Mucosa of stomach (tissue), 1 donor: Measurements from ENCODE around the gene OSTN.
"Not testable (repeated sequence)": the region's sequence is repeated elsewhere in the genome, so short reads cannot be mapped to it uniquely, and the experiment has no call there.

Experiments used
- H3K27me3 ChIP-seq: one replicate; pipeline ENCODE4 v1.7.0; 2013; ENCODE audit warnings: mild to moderate bottlenecking, low read length; ENCODE audit not compliant: control insufficient read depth, insufficient read depth
- H3K36me3 ChIP-seq: one replicate; pipeline ENCODE4 v1.7.0; 2013; ENCODE audit warnings: low read length; ENCODE audit not compliant: control insufficient read depth, insufficient read depth
- H3K4me1 ChIP-seq: one replicate; pipeline ENCODE4 v1.7.0; 2013; ENCODE audit warnings: mild to moderate bottlenecking, low read length; ENCODE audit not compliant: control insufficient read depth, insufficient read depth
- H3K4me3 ChIP-seq: one replicate; pipeline ENCODE4 v1.7.0; 2013; ENCODE audit warnings: low read length
- H3K9ac ChIP-seq: one replicate; pipeline ENCODE4 v1.7.0; 2013; ENCODE audit warnings: mild to moderate bottlenecking, low read length, moderate library complexity
- H3K9me3 ChIP-seq: one replicate; pipeline ENCODE4 v1.7.0; 2013; ENCODE audit warnings: mild to moderate bottlenecking, low read length, moderate library complexity; ENCODE audit not compliant: control insufficient read depth
- donor health status: Pancreatic carcinoma.

Gene OSTN, protein sequence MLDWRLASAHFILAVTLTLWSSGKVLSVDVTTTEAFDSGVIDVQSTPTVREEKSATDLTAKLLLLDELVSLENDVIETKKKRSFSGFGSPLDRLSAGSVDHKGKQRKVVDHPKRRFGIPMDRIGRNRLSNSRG

DNA sequence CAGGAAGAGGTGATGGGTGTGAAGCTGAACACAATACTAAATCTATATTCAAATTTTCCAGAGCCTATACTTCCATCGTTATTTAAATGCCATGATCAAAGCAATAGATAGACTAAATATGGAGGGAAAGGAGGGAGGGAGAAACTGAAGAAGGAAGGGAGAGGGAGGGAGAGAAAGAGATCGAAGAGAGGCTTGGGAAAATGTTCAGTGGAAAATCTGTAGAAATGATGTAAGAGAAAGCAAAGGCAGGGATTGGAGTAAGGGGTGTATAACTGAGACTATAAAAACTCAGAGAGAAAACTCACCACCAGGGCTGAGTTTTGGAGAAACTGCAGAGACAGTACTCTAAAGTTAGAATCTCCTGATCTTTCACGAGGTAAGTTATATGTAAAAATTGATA, at the start of gene OSTN:
TSS of gene OSTN (plus strand) at position 310 of the 400 bp plus-strand sequence. CDS start 13,292 bp downstream, outside the sequence.
- Histone ChIP-seq H3K36me3 (no peaks in the 10 kb centered on the region), H3K4me1 (no peaks in the 10 kb centered on the region), H3K27me3 (no peaks in the 10 kb centered on the region), H3K9me3 (no peaks in the 10 kb centered on the region), H3K9ac (no peak within 1 kb of the TSS), H3K4me3 (no peak within 1 kb of the TSS)

DNA sequence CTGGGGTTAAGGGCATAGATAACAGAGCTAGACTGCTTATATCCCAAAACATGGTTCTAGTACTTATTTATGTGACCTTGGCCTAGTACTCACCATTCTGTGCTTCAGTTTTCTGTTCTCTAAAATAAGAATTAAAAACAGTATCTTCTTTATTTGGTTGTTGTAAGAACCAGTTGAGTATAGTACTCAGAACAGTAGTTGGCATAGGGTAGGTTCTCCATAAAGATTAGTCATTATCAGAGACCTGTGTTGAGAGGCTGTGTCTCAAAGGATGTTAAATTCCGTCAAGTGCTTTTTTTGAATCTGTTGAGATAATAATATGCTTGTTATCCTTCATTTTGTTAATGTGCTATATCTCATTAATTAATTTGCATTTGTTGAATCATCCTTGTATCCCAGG, 47.4 kb upstream of the OSTN start:
- Histone ChIP-seq H3K4me1 (no peaks in the 10 kb centered on the region), H3K36me3 (no peaks in the 10 kb centered on the region), H3K4me3 (no peak overlapping the region), H3K9ac (no peak overlapping the region), H3K27me3 (no peaks in the 10 kb centered on the region), H3K9me3 (no peaks in the 10 kb centered on the region)

DNA sequence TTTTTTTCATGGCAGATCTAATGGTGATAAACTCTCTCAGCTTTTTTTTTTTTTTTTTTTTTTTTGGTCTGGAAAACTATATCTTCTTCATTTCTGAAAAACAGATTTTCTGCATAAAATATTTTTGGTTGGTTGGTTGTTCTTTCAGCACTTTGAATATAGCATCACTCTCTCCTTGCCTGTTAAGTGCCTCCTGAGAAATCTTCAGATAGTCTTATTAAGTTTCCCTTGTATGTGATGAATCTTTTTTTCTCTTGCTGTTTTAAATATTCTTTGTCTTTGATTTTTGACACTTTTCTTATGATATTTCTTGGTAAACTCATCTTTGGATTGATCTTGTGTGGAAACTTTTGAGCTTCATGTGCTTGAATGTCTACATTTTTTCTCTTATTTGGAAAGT, 44.2 kb upstream of the OSTN start:
- no peak overlapping the region for H3K4me3 ChIP-seq
- H3K4me1 ChIP-seq: no peaks in the 10 kb centered on the region
- no peaks in the 10 kb centered on the region for H3K36me3 ChIP-seq
- H3K9ac ChIP-seq: no peak overlapping the region
- H3K9me3 ChIP-seq: no peaks in the 10 kb centered on the region
- H3K27me3 ChIP-seq: no peaks in the 10 kb centered on the region

DNA sequence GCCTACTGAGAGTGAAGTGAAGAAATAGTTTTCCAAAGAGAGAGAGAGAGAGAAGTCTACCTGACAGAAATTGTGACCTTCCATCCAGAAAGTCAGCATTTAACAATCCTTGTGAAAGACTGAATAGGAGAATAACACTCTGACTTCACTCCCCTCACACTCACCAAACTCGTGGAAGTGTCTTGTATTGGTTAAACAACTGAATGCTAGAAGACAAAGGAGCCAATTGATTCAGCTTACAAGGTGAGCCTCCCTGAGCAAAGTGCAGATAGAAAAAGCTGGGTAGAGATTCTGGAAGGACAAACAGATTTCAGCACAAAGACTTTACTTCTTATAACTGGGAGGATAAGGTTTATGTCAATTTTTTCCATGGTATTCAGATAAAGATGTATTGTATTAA, 40.8 kb upstream of the OSTN start:
- no peaks in the 10 kb centered on the region for H3K36me3 ChIP-seq
- H3K9ac ChIP-seq: no peak overlapping the region
- no peaks in the 10 kb centered on the region for H3K4me1 ChIP-seq
- no peaks in the 10 kb centered on the region for H3K27me3 ChIP-seq
- H3K4me3 ChIP-seq: no peak overlapping the region
- no peaks in the 10 kb centered on the region for H3K9me3 ChIP-seq

DNA sequence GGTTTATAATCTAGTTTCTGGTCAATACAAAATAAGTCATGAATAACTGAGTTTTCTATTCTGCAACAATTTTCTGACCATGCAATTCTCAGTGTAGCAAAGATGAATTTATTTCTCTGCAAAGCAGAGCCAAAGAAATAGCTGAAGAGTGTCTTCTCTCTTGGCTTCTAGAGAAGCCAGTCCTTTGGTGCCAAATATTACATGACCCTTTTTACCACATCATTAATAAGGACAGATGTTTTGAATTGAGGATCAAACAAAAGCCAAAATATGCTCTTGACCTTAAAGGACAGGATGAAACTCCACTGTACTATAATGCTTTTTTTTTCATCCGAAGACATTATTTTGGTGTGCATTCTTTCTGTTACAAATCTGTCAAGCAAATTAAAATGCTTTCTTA, 40.2 kb upstream of the OSTN start:
- no peaks in the 10 kb centered on the region for H3K9me3 ChIP-seq
- no peak overlapping the region for H3K9ac ChIP-seq
- H3K4me1 ChIP-seq: no peaks in the 10 kb centered on the region
- no peak overlapping the region for H3K4me3 ChIP-seq
- no peaks in the 10 kb centered on the region for H3K36me3 ChIP-seq
- H3K27me3 ChIP-seq: no peaks in the 10 kb centered on the region

DNA sequence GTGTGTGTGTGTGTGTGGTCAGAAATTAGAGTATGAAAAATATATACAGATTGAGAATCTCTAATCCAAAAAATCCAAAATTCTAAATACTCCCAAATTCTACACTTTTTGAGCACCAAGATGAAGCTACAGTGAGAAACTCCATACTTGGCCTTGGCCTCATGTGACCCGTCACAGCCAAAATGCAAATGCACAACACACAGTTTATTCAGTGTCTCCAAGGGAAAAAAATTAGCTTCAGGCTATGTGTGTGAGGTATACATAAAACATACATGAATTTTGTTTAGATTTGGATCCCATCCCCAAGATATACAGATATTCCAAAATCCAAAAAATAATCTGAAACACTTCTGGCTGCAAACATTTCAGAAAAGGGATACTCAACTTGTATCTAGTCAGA, 33.2 kb upstream of the OSTN start:
- Histone ChIP-seq H3K9me3 (no peaks in the 10 kb centered on the region), H3K9ac (no peak overlapping the region), H3K27me3 (no peaks in the 10 kb centered on the region), H3K36me3 (no peaks in the 10 kb centered on the region), H3K4me3 (no peak overlapping the region), H3K4me1 (no peaks in the 10 kb centered on the region)

DNA sequence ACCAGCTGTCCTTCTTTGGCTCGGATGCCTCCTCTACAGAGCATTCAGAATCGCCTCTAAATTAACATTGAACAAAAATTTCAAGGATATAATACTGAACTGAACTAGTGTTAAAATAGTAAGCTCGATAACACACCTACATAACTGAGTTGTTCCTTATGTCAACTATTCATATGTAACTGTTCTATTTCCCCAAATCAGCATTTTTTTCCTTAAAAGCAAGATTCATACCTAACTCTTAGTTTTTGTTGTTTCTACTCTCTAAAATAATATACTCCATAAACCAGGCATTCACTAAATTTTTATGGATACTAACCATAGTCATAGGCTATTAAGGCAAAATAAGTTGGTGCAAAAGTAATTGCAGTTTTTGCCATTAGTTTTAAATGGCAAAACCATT, 32.7 kb upstream of the OSTN start:
- Histone ChIP-seq H3K4me1 (no peaks in the 10 kb centered on the region), H3K27me3 (no peaks in the 10 kb centered on the region), H3K9ac (no peak overlapping the region), H3K9me3 (no peaks in the 10 kb centered on the region), H3K36me3 (no peaks in the 10 kb centered on the region), H3K4me3 (no peak overlapping the region)

DNA sequence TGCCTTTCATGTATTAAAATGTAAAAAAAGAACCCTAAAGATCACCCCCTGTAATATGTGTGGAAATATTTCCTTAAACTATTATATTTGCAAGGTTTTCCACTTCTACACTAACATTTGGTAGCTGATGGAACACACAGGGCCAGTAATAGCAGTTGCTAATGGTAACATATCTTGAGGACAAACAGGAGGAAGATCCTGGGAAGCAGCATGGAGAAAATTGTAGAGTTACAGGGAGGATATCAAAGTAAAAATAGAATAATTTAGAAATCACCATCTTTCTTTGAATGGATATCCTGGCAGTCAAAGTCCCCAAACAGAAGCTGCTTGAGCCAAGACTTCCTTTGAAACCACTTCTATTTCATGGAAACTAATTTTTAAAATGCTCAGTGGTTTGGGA, 29.5 kb upstream of the OSTN start:
- Histone ChIP-seq H3K4me3 (no peak overlapping the region), H3K27me3 (no peaks in the 10 kb centered on the region), H3K9ac (no peak overlapping the region), H3K9me3 (no peaks in the 10 kb centered on the region), H3K4me1 (no peaks in the 10 kb centered on the region), H3K36me3 (no peaks in the 10 kb centered on the region)

DNA sequence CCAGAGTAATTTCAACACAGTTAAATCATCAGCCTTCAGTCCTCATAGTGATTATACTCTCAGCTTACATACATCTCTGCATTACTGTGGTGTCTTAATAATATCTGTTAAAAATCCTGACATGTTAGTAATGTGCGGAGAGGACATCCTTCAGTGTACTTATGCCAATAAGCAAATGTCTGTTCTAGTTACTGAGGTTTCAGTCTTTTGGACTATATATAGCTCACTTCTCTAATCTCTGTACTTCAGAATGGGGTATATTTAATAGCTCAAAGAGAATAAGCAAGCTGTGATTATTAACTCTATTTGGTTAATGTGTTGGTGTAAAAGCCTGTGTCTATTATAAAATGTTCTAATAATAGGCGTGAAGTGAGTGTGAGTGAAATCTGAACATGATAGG, 28.9 kb upstream of the OSTN start:
- H3K27me3 ChIP-seq: no peaks in the 10 kb centered on the region
- H3K4me3 ChIP-seq: no peak overlapping the region
- H3K9ac ChIP-seq: no peak overlapping the region
- no peaks in the 10 kb centered on the region for H3K4me1 ChIP-seq
- H3K9me3 ChIP-seq: no peaks in the 10 kb centered on the region
- H3K36me3 ChIP-seq: no peaks in the 10 kb centered on the region

DNA sequence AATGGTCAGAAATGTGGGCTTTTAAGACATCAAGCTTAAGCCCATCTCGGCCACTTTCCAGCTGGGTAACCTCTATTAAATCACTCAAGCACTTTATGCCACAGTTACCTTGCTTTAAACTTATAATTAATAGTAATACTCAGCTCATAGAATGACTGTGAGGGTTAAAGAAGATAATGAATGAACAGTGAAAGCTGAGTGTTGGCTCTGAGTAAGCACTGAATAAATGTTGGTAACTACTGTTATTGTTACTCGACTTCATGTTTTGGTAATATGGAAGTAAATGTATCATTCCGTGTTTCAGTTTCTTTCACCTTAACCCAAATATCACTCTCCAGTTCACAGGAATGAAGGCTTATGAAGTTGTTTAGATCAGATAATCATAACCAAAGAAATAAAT, 23.9 kb upstream of the OSTN start:
- H3K36me3 ChIP-seq: no peaks in the 10 kb centered on the region
- H3K4me3 ChIP-seq: no peak overlapping the region
- H3K9me3 ChIP-seq: no peaks in the 10 kb centered on the region
- no peaks in the 10 kb centered on the region for H3K27me3 ChIP-seq
- H3K4me1 ChIP-seq: no peaks in the 10 kb centered on the region
- no peak overlapping the region for H3K9ac ChIP-seq

DNA sequence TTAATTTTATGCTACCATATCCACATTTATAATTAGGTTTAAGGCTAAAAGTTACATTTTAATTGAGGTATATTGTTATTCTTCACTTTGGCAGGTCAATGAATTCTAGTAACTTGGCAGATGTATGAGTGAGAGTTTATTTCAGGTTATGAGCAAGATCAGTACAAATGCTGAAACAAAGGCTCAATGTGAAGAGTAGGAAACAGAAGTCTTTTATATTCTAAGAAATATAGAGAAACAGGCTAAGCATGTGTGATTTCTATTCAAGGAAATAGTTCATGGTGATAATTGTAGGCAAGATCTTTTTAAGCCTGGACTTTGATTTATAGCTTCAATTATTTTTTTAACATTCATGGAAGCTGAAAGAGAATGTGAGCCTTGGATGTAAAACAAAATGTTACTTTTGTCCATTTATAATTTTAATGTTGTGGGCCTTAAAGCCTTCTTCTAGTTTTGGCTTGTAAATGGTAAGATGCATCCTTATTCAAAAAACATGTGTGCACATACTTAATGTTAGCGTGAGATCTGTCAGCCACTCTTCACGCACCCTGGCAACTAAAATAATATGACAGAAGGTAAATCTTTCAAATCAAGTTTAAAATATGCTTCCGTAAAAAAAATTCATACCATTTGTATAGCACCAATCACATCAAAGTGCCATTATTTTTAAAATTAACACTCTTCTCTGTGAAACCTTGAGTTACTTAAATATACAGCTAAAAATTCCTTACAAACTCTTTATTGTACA, 22.8 kb upstream of the OSTN start:
- Histone ChIP-seq H3K36me3 (no peaks in the 10 kb centered on the region), H3K9ac (no peak overlapping the region), H3K27me3 (no peaks in the 10 kb centered on the region), H3K9me3 (no peaks in the 10 kb centered on the region), H3K4me1 (no peaks in the 10 kb centered on the region), H3K4me3 (no peak overlapping the region)

DNA sequence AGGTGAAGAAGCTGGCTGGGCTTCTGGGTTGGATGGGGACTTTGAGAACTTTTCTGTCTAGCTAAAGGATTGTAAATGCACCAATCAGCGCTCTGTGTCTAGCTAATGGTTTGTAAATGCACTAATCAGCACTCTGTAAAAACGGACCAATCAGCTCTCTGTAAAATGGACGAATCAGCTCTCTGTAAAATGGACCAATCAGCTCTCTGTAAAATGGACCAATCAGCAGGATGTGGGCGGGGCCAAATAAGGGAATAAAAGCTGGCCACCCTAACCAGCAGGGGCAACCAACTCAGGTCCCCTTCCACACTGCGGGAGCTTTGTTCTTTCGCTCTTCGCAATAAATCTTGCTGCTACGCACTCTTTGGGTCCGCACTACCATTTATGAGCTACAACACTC, 13.7 kb upstream of the OSTN start:
- not testable (repeated sequence) for H3K9ac ChIP-seq, H3K9me3 ChIP-seq, H3K27me3 ChIP-seq, H3K4me1 ChIP-seq, H3K36me3 ChIP-seq, H3K4me3 ChIP-seq

DNA sequence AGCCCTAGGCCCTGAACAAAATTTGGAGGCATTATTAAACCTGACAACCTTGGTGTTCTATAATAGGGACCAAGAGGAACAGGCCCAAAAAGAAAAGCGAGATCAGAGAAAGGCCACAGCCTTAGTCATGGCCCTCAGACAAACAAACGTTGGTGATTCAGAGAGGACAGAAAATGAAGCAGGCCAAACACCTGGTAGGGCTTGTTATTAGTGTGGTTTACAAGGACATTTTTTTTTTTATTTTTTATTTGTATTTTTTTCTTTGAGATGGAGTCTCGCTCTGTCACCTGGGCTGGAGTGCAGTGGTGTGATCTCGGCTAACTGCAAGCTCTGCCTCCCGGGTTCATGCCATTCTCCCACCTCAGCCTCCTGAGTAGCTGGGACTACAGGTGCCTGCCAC, 10.8 kb upstream of the OSTN start:
- not testable (repeated sequence) for H3K4me3 ChIP-seq, H3K9me3 ChIP-seq, H3K27me3 ChIP-seq, H3K4me1 ChIP-seq, H3K9ac ChIP-seq, H3K36me3 ChIP-seq
